GM21825 (cell line): Measurements from ENCODE around the gene SLC35B2.
A peak's percentile ranks its signal among the peaks of the same experiment; 100 is the strongest.

ENCODE experiments used
- ATAC-seq: cut with Tn5 transposase; IDR thresholded peaks from one replicate; pipeline ENCODE4 v1.9.1; 2021; ENCODE audit warnings: mild to moderate bottlenecking, moderate library complexity; ENCODE audit not compliant: unreplicated experiment

SLC35B2 gene

DNA sequence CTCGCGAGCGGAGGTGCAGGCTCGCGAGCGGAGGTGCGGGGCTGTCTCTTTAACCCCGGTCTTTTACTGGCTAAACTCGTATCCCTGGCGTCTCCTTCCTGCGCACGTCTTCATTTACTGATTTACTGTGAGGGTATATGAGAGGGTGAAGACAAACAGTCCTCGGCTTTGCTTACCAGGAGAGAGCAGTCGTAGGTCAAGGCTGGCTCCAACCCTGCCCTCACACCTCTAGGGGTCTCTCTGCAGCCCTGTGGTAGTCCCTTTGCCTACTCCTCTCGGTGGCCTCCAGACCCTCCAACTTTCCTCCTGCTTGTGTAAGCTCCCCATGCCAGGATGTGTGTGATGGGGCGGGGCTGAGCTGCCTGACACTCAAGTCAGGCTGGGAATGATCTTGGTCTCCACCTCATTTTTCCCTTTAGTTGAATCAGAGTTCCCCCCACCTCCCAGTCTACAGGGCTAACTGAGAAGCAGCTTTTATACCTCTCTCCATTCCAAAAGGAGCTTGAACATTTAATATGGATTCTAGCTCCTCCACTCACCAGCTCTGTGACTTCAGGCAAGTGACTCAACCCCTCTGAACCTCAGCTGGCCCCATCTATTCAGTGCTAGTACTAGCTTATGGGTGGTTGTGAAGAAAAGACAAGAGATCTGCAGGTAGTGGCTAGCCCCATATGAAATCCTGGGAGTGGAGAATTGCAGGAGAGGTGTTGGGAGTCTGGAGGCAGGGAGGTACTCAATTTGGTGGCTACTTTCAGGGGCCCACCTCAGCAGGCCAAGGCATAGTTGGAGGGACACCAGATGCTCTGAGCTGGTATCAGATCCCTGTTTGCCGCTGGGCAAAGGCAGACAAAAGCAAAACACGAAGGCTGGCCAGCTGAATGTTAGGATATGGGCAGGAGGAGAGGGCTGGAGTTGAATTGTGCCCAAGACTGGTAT, 33.0 kb downstream of the SLC35B2 start:
- ATAC-seq: no peak

DNA sequence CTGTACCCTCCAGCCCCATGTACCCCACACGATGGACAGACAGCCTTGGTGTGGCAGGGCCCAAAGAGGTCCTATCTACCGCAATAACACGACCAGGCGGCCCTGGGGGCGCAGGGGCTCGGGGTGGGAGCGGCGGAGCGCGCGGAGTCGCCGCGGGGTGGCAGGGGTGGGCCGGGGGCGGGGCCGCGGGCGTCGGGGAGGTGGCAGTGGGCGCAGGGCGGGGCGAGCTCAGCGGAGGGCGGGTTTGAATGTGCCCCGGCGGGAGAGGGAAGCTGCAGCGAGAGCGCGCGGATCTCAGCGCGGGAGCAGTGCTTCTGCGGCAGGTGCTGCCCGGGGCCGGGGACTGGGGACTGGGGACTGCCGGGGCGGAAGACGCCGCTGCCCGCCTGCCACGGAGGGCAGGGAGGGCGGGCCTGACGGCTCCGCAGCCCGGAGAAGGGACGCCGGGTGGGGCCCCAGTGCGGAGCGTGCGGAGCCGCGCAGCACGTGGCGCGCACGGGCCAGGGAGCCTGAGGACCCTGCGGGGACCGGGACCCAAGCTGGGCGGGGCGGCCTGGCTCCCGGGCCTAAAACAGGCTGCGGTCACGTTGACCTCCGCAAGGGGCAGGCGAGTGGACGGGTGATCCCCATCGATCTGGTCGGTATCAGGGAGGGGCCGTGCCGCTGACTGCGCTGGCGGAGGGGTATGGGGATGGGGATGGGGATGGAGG, 33.9 kb downstream of the SLC35B2 start, which contains the start of gene SLC29A1:
TSS of gene SLC29A1 (plus strand) at position 277 of the 710 bp plus-strand sequence. CDS start 3,719 bp downstream, outside the sequence.
- peak; percentile 39 for ATAC-seq

DNA sequence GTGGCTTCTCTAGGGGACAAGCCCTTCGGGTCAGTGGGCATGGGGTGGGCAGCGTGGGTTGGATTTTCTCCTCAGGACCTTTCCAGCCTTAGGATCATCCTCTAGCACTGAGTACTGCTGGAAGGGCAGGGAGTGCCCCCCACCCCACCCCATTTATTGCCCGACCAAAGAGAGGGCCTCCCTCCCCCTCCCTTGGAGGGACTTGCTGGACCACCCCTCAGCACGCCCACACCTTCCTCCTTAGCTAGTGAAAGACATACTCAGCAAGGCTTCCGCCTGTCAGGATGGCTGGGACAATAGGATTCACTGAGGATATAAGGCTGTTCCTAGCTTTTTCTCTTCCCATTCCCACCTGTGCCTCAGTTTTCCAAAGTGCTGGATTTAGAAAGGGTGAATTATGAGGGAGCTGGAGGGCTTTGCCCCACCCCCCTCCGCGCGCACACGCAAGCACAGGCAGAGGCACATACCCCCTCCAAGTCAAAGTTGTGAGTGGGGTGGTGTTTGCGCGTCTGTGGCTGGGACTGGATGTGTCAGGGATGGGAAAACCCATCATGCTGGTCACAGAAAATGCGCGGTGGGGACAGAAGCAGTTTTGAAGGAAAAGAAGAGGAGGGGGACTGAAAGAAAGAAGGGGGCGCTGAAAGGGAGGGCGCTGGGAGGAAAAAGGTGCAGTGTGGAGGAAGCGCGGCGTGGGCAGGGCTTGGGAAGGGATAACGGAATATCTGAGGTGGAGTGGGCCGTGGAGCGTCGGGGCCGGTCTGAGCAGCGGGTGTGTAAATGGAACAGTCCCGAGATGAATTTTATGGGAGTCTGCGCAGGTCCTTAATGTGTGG, 34.6 kb downstream of the SLC35B2 start:
- ATAC-seq: no peak

DNA sequence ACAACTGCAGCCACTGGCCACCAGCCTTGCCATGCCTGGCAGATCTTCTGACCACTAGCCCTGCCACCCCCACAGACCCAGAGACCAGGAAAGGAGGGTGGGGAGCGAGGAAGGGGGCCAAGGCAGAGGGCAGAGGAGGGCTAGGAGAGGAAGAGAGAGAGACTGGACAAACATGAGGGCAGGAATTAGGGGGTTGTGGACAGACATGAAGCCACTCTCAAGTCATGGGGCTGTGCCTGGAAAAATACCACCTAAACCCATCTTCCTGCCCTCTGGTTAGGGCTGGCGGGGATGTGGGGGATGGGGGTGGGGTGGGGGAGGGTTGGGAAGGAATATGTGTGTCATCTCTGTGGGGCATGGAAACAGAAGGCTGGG, 35.4 kb downstream of the SLC35B2 start:
- no peak for ATAC-seq

DNA sequence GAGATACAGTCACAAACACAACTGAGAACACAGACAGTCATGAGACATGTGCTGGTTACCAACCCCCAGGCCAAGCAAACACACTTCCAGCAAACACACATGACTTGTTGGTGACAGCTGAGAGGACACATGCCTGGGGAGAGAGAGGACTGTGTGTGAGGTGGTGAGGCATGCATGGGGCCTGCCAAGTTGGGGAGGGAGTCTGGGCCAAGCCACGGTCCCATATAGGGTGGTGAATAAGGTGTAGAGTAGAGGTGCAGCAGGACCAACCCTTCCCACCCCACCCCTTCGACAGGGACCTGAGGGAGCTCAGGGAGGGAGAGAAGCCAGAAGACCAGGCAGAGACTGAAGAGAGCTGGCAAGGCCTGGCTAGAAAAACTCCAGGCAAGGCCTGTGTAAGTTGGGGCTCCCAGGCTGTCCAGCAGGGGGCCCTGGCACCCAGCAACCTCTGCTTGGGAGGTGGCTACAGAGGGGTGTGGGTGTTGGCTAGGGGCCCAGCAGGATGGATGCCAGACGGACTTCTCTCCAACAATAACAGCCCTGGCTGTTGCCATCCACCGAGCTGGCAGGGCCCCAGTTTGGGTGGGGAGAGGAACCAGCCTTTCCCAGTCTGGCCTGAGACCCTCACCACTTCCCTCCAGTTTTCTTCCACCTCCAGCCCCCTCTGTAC, 35.9 kb downstream of the SLC35B2 start:
- ATAC-seq: peak; percentile 37

DNA sequence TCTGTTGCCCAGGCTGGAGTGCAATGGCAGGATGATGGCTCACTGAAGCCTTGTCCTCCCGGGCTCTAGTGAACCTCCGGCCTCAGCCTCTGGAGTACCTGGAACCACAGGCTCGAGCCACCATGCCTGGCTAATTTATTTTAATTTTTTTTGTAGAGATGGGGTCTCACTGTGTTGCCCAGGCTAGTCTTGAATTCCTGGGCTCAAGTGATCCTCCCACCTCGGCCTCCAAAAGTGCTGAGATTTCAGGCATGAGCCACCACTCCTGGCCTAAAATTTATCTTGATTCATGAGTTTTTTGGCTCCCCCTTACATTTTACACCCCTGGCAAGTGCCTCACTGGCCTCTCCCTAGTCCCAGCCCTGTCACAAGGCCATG, 36.4 kb downstream of the SLC35B2 start:
- ATAC-seq: no peak

DNA sequence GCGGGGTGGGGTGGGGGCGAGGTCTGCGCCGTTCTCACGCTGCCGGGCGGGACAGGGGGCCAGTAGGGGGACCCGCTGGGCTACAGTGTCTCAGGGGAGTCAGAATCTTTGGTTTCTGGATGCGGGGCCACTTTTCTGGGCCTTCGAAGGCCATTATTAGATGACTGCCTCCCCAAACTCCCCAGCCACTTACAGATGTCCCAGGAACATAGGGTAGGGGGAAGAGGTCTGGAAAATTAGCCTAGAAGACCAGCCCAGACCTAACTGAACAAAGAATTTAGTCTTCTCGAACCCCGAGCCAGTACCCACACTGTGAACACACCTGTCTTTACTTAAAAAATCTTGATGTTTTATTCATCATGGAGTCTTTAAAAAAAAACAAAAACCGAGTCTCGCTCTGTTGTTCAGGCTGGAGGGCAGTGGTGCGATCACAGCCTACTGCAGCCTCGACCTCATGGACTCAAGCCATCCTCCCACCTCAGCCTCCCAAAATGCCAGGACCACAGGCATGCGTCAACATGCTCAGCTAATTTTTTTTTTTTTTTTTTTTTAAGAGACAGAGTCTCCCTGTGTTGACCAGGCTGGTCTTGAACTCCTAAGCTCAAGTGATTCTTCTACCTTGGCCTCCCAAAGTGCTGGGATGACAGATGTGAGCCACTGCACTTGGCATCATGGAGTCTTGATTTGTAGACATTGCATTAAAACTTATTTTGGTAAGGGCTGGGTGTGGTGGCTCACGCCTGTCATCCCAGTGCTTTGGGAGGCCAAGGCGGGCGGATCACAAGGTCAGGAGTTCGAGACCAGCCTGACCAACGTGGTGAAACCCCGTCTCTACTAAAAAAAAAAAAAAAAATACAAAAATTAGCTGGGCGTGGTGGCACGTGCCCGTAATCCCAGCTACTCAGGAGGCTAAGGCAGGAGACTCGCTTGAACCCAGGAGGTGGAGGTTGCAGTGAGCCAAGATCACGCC, 37.2 kb downstream of the SLC35B2 start:
- ATAC-seq: no peak

DNA sequence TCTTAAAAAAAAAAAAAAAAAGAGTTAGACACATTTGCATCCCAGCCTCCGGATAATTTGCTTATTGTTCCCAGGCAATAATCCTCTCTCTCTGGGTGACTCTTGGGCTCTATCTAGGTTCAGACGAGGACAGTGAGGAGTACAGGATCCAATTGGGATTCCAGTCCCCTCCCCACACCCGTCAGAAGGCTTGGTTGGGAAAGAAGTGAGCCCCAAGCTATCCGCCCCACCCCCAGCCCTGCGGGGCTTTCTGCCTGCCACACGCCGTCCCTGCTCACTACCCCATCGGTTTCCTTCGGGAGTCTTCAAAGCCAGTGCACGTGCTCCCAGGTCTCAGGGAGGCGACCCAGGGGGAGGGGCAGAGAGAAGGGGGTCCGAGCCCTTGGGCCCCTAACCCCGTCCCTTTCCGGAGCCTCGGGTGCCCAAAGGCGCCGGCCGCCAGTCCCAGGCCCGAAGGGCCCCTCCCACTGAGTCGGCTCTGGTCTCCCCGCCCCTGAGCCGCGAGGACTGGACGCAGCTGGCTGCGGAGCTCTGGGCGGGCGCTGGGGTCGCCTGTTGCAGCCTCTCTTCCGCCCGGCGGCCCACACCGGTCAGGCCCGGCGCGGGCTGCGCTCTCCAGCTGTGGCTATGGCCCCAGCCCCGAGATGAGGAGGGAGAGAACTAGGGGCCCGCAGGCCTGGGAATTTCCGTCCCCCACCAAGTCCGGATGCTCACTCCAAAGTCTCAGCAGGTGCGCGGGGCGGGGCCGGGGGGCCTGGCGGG, 38.1 kb downstream of the SLC35B2 start:
- ATAC-seq: peak; percentile 43

DNA sequence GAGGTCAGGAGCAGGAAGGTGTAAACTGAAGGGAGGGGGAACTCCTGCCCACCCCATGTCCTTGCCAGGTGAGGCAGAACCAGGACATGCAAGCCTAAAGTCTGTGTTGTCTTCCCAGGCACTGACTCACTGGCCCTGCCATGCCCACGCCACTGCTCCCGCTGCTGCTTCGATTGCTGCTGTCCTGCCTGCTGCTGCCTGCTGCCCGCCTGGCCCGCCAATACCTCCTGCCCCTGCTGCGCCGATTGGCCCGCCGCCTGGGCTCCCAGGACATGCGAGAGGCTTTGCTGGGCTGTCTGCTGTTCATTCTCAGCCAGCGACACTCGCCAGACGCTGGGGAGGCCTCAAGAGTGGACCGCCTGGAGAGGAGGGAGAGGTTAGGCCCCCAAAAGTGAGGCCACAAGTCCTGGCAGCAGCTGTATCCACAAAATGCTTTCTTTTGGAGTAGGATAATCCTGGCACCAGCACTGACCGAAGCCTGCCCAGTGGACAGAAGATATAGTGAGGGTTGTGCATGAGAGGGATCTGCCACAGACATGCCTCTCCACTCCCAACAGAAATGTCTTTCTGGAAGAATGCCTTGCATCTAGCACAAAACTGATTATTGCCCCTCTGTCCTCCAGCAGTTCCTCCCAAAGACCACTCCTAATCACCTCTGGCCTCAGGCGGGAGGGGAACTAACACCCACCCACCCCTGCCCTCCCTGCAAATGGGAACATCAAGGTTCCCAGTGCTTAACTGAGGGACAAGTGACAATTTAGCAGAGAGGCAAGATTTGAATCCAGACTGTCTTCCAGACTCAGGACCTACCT, 39.8 kb downstream of the SLC35B2 start:
- no peak for ATAC-seq

DNA sequence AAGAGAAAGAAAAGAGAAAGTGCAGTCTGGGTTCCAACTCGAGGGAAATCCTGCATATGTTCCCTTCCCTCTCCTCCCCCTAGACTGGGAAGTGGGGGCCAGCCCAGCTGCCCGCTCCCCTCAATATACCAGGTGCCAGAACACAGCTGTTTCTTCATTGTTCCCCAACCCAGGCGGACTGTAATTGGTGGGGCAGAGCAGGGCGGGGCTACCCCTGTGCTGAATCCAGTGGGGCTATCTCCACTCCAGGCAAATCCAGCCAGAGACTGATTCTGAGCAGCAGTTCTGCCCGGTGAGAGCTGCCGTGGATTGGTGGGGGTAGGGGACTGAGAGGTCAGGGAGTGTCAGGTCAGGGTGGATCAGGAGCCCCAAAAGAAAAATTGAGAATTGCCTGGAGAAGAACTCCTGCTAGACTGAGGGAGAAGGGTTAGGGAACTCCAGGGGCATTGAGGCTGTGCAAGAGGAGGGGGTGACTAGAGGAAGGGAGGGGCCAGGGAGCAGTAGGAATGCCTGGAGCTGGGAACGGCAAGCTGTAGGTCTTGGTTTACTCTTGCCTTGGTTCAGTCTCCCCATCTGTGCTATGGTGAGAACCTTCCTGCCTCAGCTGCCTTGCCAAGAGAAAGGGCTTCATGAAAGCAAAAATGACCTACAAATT, 40.5 kb downstream of the SLC35B2 start, which contains the start of gene MYMX:
TSS of gene MYMX (plus strand) at position 250 of the 655 bp plus-strand sequence. CDS start 546 bp downstream, outside the sequence.
- no peak for ATAC-seq

DNA sequence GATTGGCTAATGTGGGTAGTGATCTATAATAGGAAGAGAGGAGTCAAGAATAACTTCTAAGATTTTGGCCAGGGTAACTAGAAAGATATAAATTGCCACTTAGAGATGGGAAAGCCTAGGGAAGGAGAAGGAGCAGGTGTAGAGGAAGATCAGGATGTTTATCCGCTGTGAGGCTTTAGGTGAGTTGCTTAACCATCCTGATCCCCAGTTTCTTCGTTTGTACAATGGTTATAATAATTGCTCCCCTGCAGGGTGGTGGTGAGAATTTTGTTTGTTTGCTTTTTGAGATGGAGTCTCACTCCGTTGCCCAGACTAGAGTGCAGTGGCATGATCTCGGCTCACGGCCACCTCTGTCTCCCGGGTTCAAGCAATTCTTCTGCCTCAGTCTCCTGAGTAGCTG, 43.0 kb downstream of the SLC35B2 start:
- no peak for ATAC-seq

DNA sequence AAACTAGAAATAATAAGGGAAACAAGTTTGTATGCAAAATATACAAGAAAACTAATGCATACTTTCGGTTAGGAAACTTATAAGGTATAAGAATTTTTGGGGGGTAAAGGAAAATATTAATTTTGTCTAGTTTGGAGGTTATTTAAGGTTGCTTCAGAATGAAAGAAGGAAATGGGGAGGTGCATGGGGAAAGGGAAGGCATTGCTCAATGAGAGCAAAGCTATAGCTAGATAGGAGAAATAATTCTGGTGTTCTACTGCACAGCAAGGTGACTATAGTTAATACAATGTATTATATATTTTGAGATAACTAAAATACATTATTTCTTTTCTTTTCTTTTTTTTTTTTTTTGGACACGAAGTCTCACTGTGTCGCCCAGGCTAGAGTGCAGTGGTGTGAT, 46.0 kb downstream of the SLC35B2 start:
- ATAC-seq: no peak

DNA sequence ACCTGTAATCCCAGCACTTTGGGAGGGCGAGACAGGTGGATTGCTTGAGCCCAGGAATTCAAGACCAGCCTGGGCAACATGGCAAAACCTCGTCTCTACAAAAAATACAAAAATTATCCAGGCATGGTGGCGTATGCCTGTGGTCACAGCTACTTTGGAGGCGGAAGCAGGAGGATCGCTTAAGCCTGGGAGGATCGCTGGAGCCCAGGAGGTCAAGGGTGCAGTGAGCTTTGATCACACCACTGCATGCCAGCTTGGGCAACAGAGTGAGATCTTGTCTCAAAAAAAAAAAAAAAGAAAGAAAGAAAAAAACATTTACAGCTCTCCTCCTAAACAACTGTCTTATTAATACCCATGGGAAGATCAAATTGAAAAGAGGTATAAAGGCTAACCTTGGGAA, 49.4 kb downstream of the SLC35B2 start:
- ATAC-seq: no peak
